Measurements from ENCODE around the gene SYVN1.

Gene SYVN1

GRCh38 chr11:65077451-65077850, 56.9 kb downstream of the SYVN1 start:
- H3K4me1 ChIP-seq (ENCODE audit: control insufficient read depth in 1 of 2, insufficient read depth in 2 of 2, low read length in 2 of 2), result peaks cover 10 to 15% of the 10 kb centered on the region in 2 donors
- peaks cover 0 to 3% of the 10 kb centered on the region in 2 donors for H3K36me3 ChIP-seq (ENCODE audit: control insufficient read depth in 1 of 2, insufficient read depth in 2 of 2, low read length in 2 of 2)
- H3K4me3 ChIP-seq (ENCODE audit: low read depth in 1 of 2, low read length in 2 of 2), result no peak overlapping the region
- no peak overlapping the region for H3K9ac ChIP-seq (ENCODE audit: low read depth in 1 of 2, low read length in 2 of 2)
- H3K27ac ChIP-seq (ENCODE audit: low read depth, low read length), result no peak overlapping the region
- H3K9me3 ChIP-seq (ENCODE audit: control insufficient read depth in 1 of 2, low read length in 2 of 2), result no peaks in the 10 kb centered on the region
- H3K27me3 ChIP-seq (ENCODE audit: control insufficient read depth in 1 of 2, insufficient read depth in 2 of 2, low read length in 2 of 2), result no peaks in the 10 kb centered on the region
